C4-2B (cell line): ENCODE measurements around the gene MORN1.
A peak's percentile ranks its signal among the peaks of the same experiment; 100 is the strongest.

ENCODE experiments used
- H3K27ac ChIP-seq: fragments of 450-650 bp; 2 replicates; pipeline ENCODE4 v1.5.1; 2017
- CTCF ChIP-seq: fragments of 450-650 bp; conservative IDR thresholded peaks from 2 replicates; pipeline ENCODE4 v1.5.1; 2017; ENCODE audit warnings: mild to moderate bottlenecking
- ZFX ChIP-seq: fragments of 450-650 bp; IDR thresholded peaks from 2 replicates; pipeline ENCODE4 v1.6.1; 2017

Gene MORN1

DNA sequence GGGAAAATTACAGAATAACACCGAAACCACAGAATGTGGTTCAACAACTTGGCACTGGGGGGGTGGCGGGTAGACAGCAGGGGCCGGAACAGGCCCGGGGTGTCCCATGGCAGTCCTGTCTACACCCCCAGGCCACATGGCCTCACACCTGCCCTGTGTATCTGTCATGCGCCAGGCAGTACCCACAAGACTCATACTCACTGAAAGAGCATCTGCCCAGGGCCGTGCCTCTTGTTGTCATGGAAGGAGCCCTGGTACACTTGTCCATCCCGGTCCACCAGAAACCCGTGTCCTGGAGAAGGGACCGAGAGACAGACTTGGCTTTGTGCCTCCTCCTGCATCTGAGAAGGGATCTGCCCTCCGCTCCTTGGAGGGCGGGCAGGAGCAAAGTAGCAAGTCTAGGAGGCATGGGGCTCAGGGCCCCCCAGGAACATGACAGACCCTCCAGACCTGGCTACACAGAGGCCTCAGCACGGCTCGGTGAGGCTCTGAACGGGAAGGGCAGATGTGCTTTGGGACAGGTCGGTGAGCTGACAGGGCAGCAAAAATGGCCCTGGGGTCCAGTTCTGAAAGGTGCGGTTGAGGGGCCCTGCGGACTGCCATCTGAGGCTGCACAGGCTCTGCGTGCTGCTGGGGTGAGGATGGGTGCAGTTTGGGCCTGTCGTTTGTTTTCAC lies 5.6 kb downstream of the MORN1 start:
- H3K27ac ChIP-seq: no peak overlapping the region
- TF ChIP-seq ZFX: no peak
- no peak for TF ChIP-seq CTCF

- no peak overlapping the region for H3K27ac ChIP-seq
Measured at GRCh38 chr1:2384941-2385481, 6.3 kb downstream of the MORN1 start.

GRCh38 chr1:2384130-2384860 lies 7.1 kb downstream of the MORN1 start:
- H3K27ac ChIP-seq: no peak overlapping the region
- TF ChIP-seq CTCF (no peak), ZFX (no peak)

More at GRCh38 chr1:2384941-2385481, 6.3 kb downstream of the MORN1 start:
- no peak for TF ChIP-seq ZFX
- TF ChIP-seq CTCF: no peak

- H3K27ac ChIP-seq: no peak overlapping the region
- TF ChIP-seq ZFX (no peak), CTCF (no peak)
Measured at GRCh38 chr1:2383576-2383975, 7.8 kb downstream of the MORN1 start.

DNA sequence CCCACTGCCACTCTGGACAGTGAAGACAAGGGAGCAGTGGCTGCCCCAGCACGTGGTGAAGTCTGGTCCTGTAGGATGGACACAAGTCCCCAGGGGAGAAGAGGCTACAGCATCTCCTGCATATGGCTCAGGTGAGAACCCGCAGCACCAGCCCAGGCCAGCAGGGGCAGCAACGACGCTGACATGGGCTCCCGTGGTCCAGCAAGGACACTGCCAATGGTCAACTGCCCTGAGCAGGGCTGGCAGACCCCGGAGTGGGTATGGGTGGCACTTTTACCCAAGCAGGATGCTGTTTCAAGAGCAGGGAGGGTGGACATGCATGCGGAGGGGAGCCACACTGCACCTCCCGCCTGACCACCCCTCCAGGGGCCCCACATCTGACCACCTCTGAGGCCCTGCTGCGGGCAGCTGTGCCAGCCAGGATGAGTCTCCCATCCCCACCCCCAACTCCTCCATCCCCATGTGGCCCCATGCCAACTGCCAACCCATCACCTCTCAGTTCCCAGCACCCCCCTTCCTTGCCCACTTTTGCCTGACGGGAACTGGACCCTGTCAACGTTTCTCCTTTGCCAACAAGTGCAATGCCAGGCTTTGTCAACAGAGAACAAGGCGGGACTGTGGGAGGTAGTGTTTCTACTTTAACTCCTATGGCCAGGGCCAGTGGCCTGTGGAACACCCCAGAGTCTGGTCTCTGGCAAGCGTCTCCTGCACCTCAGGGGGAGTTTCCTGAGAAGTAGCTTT lies 8.6 kb downstream of the MORN1 start:
- no peak for TF ChIP-seq CTCF
- no peak for TF ChIP-seq ZFX
- no peak overlapping the region for H3K27ac ChIP-seq

- no peak overlapping the region for H3K27ac ChIP-seq
- TF ChIP-seq CTCF (peak; percentile 94), ZFX (no peak)
Measured at GRCh38 chr1:2381741-2382620, 9.4 kb downstream of the MORN1 start.
